ENCODE data around the gene SPACA4. TPM values are rescaled to one million over a fixed set of nuclear protein-coding genes. Genes with fewer than 3 reads are reported as not detected.

Gene SPACA4
- total RNA-seq, 1 donor from 2014 or later, result not detected

GRCh38 chr19:48596237-48596636 is 10.3 kb upstream of the SPACA4 start:
- H3K4me1 ChIP-seq (ENCODE audit: control insufficient read depth in 3 of 3, insufficient read depth in 3 of 3, low read length in 3 of 3), result no peaks in the 10 kb centered on the region
- no peak overlapping the region for H3K4me3 ChIP-seq (ENCODE audit: low read length in 3 of 3)
- H3K36me3 ChIP-seq (ENCODE audit: control insufficient read depth in 3 of 3, insufficient read depth in 3 of 3, low read length in 3 of 3), result no peaks in the 10 kb centered on the region
- no peaks in the 10 kb centered on the region for H3K9me3 ChIP-seq (ENCODE audit: control insufficient read depth in 3 of 3, low read length in 3 of 3)
- H3K27me3 ChIP-seq (ENCODE audit: control insufficient read depth in 3 of 3, insufficient read depth in 3 of 3, low read length in 3 of 3), result peaks cover 0 to 3% (median 0%) of the 10 kb centered on the region in 3 donors
- no peak overlapping the region for H3K27ac ChIP-seq (ENCODE audit: low read depth, low read length)
- no peak overlapping the region for H3K9ac ChIP-seq (ENCODE audit: low read depth in 1 of 3, low read length in 3 of 3)

GRCh38 chr19:48596679-48597465 is 9.7 kb upstream of the SPACA4 start:
- Histone ChIP-seq H3K4me3 (ENCODE audit: low read length in 3 of 3) (no peak overlapping the region), H3K27me3 (ENCODE audit: control insufficient read depth in 3 of 3, insufficient read depth in 3 of 3, low read length in 3 of 3) (peaks cover 0 to 3% (median 0%) of the 10 kb centered on the region in 3 donors), H3K9ac (ENCODE audit: low read depth in 1 of 3, low read length in 3 of 3) (peak overlapping the region in 1 of 3 donors; percentile 32), H3K27ac (ENCODE audit: low read depth, low read length) (no peak overlapping the region), H3K4me1 (ENCODE audit: control insufficient read depth in 3 of 3, insufficient read depth in 3 of 3, low read length in 3 of 3) (no peaks in the 10 kb centered on the region), H3K36me3 (ENCODE audit: control insufficient read depth in 3 of 3, insufficient read depth in 3 of 3, low read length in 3 of 3) (no peaks in the 10 kb centered on the region), H3K9me3 (ENCODE audit: control insufficient read depth in 3 of 3, low read length in 3 of 3) (no peaks in the 10 kb centered on the region)

GRCh38 chr19:48598996-48599700 is 7.4 kb upstream of the SPACA4 start:
- no peak overlapping the region for H3K9ac ChIP-seq (ENCODE audit: low read depth in 1 of 3, low read length in 3 of 3)
- no peaks in the 10 kb centered on the region for H3K4me1 ChIP-seq (ENCODE audit: control insufficient read depth in 3 of 3, insufficient read depth in 3 of 3, low read length in 3 of 3)
- peaks cover 0 to 3% (median 0%) of the 10 kb centered on the region in 3 donors for H3K27me3 ChIP-seq (ENCODE audit: control insufficient read depth in 3 of 3, insufficient read depth in 3 of 3, low read length in 3 of 3)
- no peaks in the 10 kb centered on the region for H3K36me3 ChIP-seq (ENCODE audit: control insufficient read depth in 3 of 3, insufficient read depth in 3 of 3, low read length in 3 of 3)
- H3K9me3 ChIP-seq (ENCODE audit: control insufficient read depth in 3 of 3, low read length in 3 of 3), result no peaks in the 10 kb centered on the region
- H3K4me3 ChIP-seq (ENCODE audit: low read length in 3 of 3), result no peak overlapping the region
- H3K27ac ChIP-seq (ENCODE audit: low read depth, low read length), result no peak overlapping the region

DNA sequence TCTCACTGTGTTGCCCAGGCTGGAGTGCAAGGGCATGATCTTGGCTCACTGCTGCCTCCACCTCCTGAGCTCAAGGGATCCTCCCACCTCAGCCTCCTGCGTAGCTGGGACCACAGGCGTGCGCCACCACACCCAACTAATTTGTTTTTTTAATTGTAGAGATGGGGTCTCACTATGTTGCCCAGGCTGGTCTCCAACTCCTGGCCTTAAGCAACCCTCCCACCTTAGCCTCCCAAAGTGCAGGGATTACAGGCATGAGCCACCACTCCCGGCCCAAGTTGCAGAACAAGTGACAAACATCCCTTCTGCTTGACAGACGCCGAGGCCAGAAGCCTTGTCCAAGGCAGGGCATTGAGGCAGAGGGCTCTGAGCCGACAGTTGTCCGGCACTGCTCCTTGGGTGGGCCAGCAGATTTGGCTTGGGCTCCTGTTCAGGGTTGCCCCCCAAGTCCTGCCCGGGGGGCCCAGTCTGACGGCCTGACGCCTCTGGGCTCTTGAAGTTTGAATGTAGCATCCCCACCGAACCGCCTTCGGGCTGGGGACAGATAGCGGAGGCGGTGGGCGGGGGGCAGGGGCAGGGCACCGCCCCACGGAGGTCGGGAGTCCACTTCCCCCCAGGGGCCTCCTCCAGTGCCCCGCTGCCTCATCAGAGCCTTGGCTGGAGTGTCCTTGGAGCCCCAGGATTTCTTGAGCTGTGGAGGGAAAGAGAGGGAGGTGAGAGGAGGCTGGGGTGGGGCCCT is 5.7 kb upstream of the SPACA4 start:
- H3K27ac ChIP-seq (ENCODE audit: low read depth, low read length), result no peak overlapping the region
- no peak overlapping the region for H3K4me3 ChIP-seq (ENCODE audit: low read length in 3 of 3)
- no peak overlapping the region for H3K9ac ChIP-seq (ENCODE audit: low read depth in 1 of 3, low read length in 3 of 3)
- H3K9me3 ChIP-seq (ENCODE audit: control insufficient read depth in 3 of 3, low read length in 3 of 3), result no peaks in the 10 kb centered on the region
- H3K36me3 ChIP-seq (ENCODE audit: control insufficient read depth in 3 of 3, insufficient read depth in 3 of 3, low read length in 3 of 3), result no peaks in the 10 kb centered on the region
- H3K4me1 ChIP-seq (ENCODE audit: control insufficient read depth in 3 of 3, insufficient read depth in 3 of 3, low read length in 3 of 3), result no peaks in the 10 kb centered on the region
- peaks cover 0 to 3% (median 0%) of the 10 kb centered on the region in 3 donors for H3K27me3 ChIP-seq (ENCODE audit: control insufficient read depth in 3 of 3, insufficient read depth in 3 of 3, low read length in 3 of 3)

DNA sequence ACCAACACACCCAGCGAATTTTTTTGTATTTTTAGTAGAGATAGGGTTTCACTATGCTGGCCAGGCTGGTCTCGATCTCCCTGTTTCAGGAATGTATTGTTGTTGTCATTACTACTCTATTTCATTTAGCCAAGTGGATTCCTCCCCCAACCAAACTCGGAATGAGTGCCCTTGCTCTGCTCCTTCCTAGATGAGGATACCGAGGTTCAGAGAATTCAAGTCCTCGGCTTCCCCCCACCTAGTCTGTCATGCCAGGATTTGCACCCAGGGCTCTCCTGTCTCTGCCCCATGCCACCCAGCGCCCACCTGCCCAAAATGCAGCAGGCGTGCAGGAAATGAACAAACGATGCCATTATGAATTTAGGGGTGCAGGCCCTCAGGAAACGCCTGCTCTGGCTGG is 3.5 kb upstream of the SPACA4 start:
- Histone ChIP-seq H3K9ac (ENCODE audit: low read depth in 1 of 3, low read length in 3 of 3) (no peak overlapping the region), H3K36me3 (ENCODE audit: control insufficient read depth in 3 of 3, insufficient read depth in 3 of 3, low read length in 3 of 3) (no peaks in the 10 kb centered on the region), H3K27ac (ENCODE audit: low read depth, low read length) (no peak overlapping the region), H3K9me3 (ENCODE audit: control insufficient read depth in 3 of 3, low read length in 3 of 3) (no peaks in the 10 kb centered on the region), H3K4me3 (ENCODE audit: low read length in 3 of 3) (no peak overlapping the region), H3K4me1 (ENCODE audit: control insufficient read depth in 3 of 3, insufficient read depth in 3 of 3, low read length in 3 of 3) (no peaks in the 10 kb centered on the region), H3K27me3 (ENCODE audit: control insufficient read depth in 3 of 3, insufficient read depth in 3 of 3, low read length in 3 of 3) (no peaks in the 10 kb centered on the region)

- no peaks in the 10 kb centered on the region for H3K36me3 ChIP-seq (ENCODE audit: control insufficient read depth in 3 of 3, insufficient read depth in 3 of 3, low read length in 3 of 3)
- H3K4me3 ChIP-seq (ENCODE audit: low read length in 3 of 3), result no peak overlapping the region
- no peaks in the 10 kb centered on the region for H3K9me3 ChIP-seq (ENCODE audit: control insufficient read depth in 3 of 3, low read length in 3 of 3)
- no peak overlapping the region for H3K9ac ChIP-seq (ENCODE audit: low read depth in 1 of 3, low read length in 3 of 3)
- H3K4me1 ChIP-seq (ENCODE audit: control insufficient read depth in 3 of 3, insufficient read depth in 3 of 3, low read length in 3 of 3), result no peaks in the 10 kb centered on the region
- H3K27ac ChIP-seq (ENCODE audit: low read depth, low read length), result no peak overlapping the region
- no peaks in the 10 kb centered on the region for H3K27me3 ChIP-seq (ENCODE audit: control insufficient read depth in 3 of 3, insufficient read depth in 3 of 3, low read length in 3 of 3)
Measured at GRCh38 chr19:48603449-48603848, 3.1 kb upstream of the SPACA4 start.

DNA sequence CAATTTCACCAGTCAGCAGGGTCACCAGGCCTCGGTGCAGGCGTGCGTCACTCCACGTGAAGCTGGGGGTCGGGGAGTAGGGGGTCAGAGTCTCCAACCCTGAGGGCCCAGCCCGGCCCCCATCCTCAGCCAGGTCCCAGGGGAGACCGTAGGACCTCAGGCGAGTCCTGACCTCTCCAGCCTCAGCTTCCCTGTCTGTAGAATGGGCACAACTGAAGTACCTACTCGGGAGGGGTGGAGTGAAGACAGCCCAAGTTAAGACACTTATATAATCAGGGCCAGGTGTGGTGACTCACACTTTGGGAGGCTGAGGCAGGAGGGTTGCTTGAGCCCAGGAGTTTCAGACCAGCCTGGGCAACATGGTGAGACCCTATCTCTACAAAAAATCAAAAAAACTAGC is 2.7 kb upstream of the SPACA4 start:
- no peaks in the 10 kb centered on the region for H3K9me3 ChIP-seq (ENCODE audit: control insufficient read depth in 3 of 3, low read length in 3 of 3)
- H3K27me3 ChIP-seq (ENCODE audit: control insufficient read depth in 3 of 3, insufficient read depth in 3 of 3, low read length in 3 of 3), result no peaks in the 10 kb centered on the region
- no peaks in the 10 kb centered on the region for H3K36me3 ChIP-seq (ENCODE audit: control insufficient read depth in 3 of 3, insufficient read depth in 3 of 3, low read length in 3 of 3)
- H3K9ac ChIP-seq (ENCODE audit: low read depth in 1 of 3, low read length in 3 of 3), result no peak overlapping the region
- no peak overlapping the region for H3K27ac ChIP-seq (ENCODE audit: low read depth, low read length)
- no peak overlapping the region for H3K4me3 ChIP-seq (ENCODE audit: low read length in 3 of 3)
- peaks cover 0 to under 1% (median 0%) of the 10 kb centered on the region in 3 donors for H3K4me1 ChIP-seq (ENCODE audit: control insufficient read depth in 3 of 3, insufficient read depth in 3 of 3, low read length in 3 of 3)

DNA sequence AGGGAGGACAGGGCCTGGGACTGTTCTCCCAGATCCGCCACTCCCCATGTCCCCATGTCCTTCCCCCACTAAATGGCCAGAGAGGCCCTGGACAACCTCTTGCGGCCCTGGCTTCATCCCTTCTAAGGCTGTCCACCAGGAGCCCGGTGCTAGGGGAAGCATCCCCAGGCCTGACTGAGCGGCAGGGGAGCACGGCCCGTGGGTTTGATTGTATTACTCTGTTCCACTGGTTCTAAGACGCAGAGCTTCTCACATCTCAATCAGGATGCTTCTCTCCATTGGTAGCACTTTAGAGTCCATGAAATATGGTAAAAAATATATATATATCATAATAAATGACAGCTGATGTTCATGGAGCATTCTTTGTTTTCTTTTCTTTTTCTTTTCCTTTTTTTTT is 815 bp downstream of the SPACA4 start:
- peaks cover 0 to 2% (median 0%) of the 10 kb centered on the region in 3 donors for H3K4me1 ChIP-seq (ENCODE audit: control insufficient read depth in 3 of 3, insufficient read depth in 3 of 3, low read length in 3 of 3)
- H3K27ac ChIP-seq (ENCODE audit: low read depth, low read length), result no peak overlapping the region
- H3K4me3 ChIP-seq (ENCODE audit: low read length in 3 of 3), result no peak overlapping the region
- no peaks in the 10 kb centered on the region for H3K36me3 ChIP-seq (ENCODE audit: control insufficient read depth in 3 of 3, insufficient read depth in 3 of 3, low read length in 3 of 3)
- H3K9me3 ChIP-seq (ENCODE audit: control insufficient read depth in 3 of 3, low read length in 3 of 3), result no peaks in the 10 kb centered on the region
- no peaks in the 10 kb centered on the region for H3K27me3 ChIP-seq (ENCODE audit: control insufficient read depth in 3 of 3, insufficient read depth in 3 of 3, low read length in 3 of 3)
- H3K9ac ChIP-seq (ENCODE audit: low read depth in 1 of 3, low read length in 3 of 3), result no peak overlapping the region

- H3K27ac ChIP-seq (ENCODE audit: low read depth, low read length), result no peak overlapping the region
- H3K4me3 ChIP-seq (ENCODE audit: low read length in 3 of 3), result no peak overlapping the region
- peaks cover 14% of the 10 kb centered on the region in 3 donors for H3K4me1 ChIP-seq (ENCODE audit: control insufficient read depth in 3 of 3, insufficient read depth in 3 of 3, low read length in 3 of 3)
- no peaks in the 10 kb centered on the region for H3K36me3 ChIP-seq (ENCODE audit: control insufficient read depth in 3 of 3, insufficient read depth in 3 of 3, low read length in 3 of 3)
- H3K9me3 ChIP-seq (ENCODE audit: control insufficient read depth in 3 of 3, low read length in 3 of 3), result no peaks in the 10 kb centered on the region
- no peaks in the 10 kb centered on the region for H3K27me3 ChIP-seq (ENCODE audit: control insufficient read depth in 3 of 3, insufficient read depth in 3 of 3, low read length in 3 of 3)
- no peak overlapping the region for H3K9ac ChIP-seq (ENCODE audit: low read depth in 1 of 3, low read length in 3 of 3)
Measured at GRCh38 chr19:48608798-48609263, 2.3 kb downstream of the SPACA4 start.
